AG09309 (cell line): ENCODE data around the gene FAU.

ENCODE experiments used
- DNase-seq: peaks from one replicate; pipeline ENCODE4 v3.0.0-alpha.2; 2010; ENCODE audit warnings: low read depth
- H3K4me3 ChIP-seq: 2 replicates; pipeline ENCODE4 v1.5.1; 2011; ENCODE audit warnings: mild to moderate bottlenecking, low read depth, low read length, moderate library complexity; ENCODE audit not compliant: control insufficient read depth
- TF ChIP-seq, protein P1 (sequence below): IDR thresholded peaks from 2 replicates; pipeline ENCODE4 v1.5.1; 2011; ENCODE audit warnings: mild to moderate bottlenecking, low read depth, low read length, inconsistent platforms; ENCODE audit not compliant: insufficient read depth, control insufficient read depth; ENCODE audit errors: missing control alignments

Gene FAU

DNA sequence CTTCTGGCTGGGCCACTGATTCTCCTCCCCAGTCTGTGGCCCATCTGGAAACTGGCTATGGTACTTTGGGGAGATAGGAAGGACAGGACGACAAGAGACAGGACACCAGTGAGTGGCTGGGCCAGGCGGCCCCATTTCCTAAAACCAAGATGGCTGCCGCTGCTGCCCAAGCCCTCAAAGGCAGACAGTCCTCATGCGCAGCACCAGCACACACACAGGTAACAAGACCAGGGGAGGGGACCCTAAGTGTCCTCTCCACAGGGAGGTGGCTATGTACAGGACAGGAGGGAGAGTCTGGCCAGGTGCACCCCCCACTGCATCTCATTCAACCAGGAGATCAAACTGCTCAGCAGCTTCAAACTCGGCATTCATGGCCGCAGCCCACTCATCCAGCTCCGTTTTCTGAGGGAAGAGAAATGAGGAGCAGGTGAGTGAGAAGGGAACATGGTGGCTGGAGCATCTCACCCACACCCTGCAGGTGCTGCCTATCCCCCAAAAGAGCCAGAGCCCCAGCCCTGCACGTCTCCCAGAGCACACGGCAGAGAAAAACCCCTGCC lies 43.1 kb downstream of the FAU start:
- TF ChIP-seq, protein P1, sequence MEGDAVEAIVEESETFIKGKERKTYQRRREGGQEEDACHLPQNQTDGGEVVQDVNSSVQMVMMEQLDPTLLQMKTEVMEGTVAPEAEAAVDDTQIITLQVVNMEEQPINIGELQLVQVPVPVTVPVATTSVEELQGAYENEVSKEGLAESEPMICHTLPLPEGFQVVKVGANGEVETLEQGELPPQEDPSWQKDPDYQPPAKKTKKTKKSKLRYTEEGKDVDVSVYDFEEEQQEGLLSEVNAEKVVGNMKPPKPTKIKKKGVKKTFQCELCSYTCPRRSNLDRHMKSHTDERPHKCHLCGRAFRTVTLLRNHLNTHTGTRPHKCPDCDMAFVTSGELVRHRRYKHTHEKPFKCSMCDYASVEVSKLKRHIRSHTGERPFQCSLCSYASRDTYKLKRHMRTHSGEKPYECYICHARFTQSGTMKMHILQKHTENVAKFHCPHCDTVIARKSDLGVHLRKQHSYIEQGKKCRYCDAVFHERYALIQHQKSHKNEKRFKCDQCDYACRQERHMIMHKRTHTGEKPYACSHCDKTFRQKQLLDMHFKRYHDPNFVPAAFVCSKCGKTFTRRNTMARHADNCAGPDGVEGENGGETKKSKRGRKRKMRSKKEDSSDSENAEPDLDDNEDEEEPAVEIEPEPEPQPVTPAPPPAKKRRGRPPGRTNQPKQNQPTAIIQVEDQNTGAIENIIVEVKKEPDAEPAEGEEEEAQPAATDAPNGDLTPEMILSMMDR: no peak
- no peak for DNase-seq

DNA sequence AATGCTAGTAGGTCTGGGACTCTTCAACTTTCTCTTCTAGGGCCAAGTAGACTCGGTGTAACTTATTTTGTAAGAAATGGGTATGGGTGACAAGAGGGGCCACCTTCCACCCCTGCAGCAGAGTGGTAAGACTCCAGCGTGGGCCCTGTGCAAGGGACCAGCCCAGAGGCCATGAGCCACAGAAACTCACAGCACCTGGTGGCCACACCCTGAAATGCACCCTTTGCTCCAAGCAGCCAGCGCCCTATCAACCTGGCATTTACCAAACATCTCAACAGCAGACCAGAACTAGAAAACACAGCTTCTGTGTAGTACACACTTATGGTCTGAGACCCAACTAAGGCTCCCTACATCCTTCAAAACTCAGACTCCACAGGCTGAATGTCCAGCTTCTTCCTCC lies 43.8 kb downstream of the FAU start:
- no peak overlapping the region for H3K4me3 ChIP-seq
- no peak for DNase-seq
- TF ChIP-seq, protein P1: peak; percentile 61

More for the DNA sequence above, 43.1 kb downstream of the FAU start:
- no peak overlapping the region for H3K4me3 ChIP-seq

DNA sequence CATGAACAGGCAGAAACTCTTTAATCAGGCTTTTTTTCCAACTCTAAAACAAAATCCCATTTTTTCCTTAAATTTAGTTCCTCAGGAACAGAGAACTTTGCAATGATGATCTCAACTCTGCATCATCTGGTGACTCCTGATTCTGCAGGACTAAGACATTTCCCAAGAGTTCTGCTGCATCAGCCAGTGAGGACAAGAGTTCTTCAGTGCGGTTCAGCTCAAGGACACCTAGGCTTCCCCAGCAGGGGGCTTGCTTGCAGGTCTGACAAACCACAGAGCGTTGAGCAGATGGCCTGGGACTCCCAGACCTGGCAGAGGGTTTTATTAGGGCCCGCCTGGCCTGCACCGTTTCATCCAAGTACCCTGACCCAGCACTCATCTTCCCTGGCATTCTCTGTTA lies 44.5 kb downstream of the FAU start:
- no peak overlapping the region for H3K4me3 ChIP-seq
- TF ChIP-seq, protein P1: no peak
- no peak for DNase-seq

DNA sequence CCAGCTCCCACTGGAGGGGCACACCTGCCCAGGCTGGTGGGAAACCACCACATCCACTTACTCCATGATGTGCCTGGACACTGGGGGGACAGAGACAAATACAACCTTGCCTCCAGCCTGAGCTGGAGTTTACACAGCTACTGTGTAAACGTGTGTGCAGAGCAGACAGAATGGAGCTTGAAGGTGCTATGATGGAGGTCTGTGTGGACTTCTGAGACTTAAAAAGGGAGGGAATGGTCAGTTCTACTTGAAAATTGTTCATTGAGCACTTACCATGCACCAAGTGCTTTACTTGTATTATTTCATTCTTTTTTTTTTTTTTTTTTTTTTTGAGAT lies 49.3 kb downstream of the FAU start:
- no peak overlapping the region for H3K4me3 ChIP-seq
- TF ChIP-seq, protein P1: no peak
- no peak for DNase-seq

DNA sequence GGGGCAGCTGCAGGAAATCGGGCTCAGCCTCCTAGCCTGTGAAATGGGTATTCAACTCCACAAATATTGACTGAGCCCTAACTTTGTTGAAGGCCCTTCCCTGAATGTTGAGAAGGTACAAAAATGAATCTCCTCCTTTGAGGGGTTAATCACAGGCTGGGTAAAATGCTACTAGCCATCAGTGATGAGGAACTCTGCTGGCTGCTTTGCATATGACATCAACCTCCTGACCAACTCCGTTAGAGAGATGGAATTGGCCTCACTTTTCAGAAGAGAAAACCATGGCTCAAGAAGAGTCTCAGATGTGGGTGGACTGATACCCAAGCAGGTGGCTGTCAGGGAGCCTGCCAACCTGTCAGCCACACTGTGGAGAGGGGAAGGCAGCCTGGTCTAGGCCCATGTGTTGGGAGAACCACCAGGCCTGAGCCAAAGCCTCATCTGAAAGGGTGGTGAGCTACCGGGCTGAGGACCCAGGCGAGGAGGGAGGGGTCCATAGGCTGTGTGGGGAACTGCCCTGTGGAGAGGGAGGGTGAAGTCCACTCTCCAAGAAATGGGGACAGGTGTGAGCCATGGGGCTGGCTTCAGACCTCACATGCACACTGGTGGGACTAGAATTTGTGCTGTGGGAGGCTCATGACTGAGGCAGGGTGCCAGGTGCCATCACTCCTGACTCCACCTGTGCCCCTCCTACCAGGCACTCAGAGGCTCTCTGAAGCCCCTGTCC lies 49.9 kb downstream of the FAU start:
- TF ChIP-seq, protein P1: no peak
- no peak overlapping the region for H3K4me3 ChIP-seq
- no peak for DNase-seq
